HG03095 (cell line): ENCODE data around the gene CTRL.
"Not testable (repeated sequence)": the region's sequence is repeated elsewhere in the genome, so short reads cannot be mapped to it uniquely, and the experiment has no call there.

Experiments
- ATAC-seq: cut with Tn5 transposase; IDR thresholded peaks from one replicate; pipeline ENCODE4 v1.9.1; 2021; ENCODE audit warnings: moderate library complexity; ENCODE audit not compliant: unreplicated experiment

Gene CTRL

GRCh38 chr16:67931712-67932461, at the start of gene CTRL:
Gene CTRL, minus strand, starts transcription at chr16:67931862. Its CDS starts 10 bp downstream, at chr16:67931852.
- no peak for ATAC-seq

- ATAC-seq: no peak
These were observed 48.5 kb upstream of the CTRL start, which contains the start of gene DPEP3 for GRCh38 chr16:67979955-67980678. Gene DPEP3, minus strand, starts transcription at chr16:67980499. Its CDS starts 119 bp downstream, at chr16:67980380.

DNA sequence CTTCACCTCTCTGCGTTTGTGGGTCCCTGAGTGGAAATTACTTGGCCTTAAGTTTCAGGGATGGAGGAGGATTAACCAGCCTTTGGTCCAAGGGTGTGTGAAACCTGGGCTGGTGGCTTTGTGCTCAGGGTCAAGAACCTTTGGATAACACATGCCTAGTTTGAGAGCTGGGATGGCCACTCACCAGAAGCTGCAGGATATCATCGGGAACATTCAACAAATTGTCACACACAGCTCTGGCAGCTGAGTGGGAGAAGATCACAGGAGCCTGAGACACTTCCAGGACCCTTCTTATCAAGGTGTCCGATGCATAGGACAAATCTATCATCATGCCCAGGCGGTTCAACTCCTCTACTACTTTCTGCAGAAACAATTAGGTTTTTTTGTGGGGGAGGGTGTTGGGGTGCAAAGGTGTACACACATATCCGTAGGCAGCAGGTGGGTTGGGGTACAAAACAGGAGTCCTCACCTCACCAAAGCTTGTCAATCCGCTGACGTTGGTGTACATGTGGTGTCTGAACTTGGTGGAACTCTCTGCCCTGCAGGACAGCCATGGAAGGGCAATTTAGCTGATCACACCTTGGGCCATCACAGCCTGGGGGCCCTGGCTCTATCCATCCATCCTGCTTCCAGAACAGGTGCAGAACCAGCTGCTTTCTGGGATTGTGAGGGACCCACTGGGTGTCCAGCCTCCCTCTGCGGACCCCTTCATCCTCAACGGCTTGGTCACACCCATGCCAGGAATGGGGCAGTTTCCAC, 46.0 kb upstream of the CTRL start:
- no peak for ATAC-seq

GRCh38 chr16:67977005-67977404, 45.3 kb upstream of the CTRL start:
- no peak for ATAC-seq

DNA sequence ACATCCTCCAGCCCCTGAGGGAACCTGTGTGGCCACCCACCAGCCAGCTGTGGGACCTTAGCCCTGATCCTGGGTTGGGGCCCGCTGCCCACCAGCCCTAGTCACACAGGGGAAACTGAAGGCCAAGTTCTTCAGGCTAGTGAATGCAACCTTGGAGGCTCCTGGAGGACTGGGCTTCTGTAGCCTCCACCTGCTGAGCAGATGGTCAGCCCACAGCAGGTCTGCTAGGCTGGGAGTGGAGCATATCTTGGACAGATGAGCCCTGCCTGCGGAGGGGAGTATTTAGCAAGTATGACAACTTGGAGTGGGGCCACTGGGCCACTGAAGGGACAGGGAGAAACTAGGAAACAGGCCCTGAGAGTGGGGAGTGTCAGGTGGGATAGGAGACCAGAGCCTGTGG, 44.5 kb upstream of the CTRL start:
- no peak for ATAC-seq

GRCh38 chr16:67975321-67976105, 43.9 kb upstream of the CTRL start:
- ATAC-seq: no peak

- not testable (repeated sequence) for ATAC-seq
These were observed 40.6 kb upstream of the CTRL start for GRCh38 chr16:67972285-67972684.

DNA sequence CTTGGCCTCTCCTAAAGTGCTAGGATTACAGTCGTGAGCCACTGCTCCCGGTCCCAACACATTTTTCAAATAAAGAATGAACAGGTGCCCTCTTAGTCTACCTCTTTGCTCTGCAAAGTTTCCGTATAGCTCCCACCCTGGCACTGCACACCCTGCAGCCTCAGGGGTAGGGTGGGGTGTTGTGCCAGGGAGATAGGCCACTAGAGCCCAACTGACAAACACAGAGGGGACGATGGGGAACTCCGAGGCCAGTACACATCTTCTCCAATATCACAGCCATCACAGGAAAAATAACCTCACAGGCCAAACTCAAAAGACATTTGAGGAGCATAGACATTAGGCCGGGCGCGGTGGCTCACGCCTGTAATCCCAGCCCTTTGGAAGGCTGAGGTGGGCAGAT, 39.4 kb upstream of the CTRL start:
- no peak for ATAC-seq

GRCh38 chr16:67969254-67970039, 37.8 kb upstream of the CTRL start:
- no peak for ATAC-seq

DNA sequence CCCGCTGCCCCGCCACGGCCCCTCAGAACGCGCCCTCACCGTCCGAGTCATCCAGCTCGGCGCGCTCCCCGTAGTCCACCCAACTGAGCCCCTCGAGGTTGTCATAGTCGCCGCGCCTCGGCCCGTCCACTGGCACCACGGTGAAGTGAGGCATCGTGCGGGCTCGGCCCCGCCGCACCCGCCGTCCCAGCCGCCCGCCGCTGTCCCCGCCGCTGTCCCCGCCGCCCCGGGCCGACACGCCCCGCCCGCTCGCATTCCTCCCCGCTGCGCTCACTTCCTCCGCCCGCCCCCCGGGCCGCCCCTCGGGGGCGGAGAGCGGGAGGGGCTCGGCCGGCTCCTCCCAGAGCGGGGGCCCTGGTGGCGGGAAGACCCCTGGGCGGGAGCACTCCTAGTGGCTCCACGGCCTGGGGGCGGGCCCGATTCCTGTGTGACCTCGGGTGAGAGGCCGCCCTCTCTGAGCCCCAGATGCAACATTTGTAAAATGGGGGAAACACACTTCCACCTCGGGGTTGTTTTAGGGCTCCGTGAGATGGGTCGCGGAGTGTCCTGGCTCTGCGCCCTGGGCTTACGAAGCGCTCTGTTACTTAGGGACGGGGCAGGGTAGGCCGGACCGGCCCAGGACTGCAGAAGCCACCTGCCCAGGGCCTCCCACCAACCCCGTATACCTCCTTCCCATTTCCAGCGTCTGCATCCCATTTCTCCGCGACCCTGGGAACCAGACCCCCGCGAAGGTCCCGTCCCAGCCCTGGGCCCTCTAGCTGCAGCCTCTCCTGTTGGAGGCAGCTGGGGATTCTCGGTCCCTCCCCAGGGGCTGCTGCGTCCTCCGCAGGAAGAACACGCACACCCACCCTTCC, 37.0 kb upstream of the CTRL start, which contains the start of gene SLC12A4:
SLC12A4 (minus strand) TSS at position 238 of the 854 bp plus-strand sequence; CDS start at position 154, 84 bp downstream.
- ATAC-seq: peak; percentile 71

DNA sequence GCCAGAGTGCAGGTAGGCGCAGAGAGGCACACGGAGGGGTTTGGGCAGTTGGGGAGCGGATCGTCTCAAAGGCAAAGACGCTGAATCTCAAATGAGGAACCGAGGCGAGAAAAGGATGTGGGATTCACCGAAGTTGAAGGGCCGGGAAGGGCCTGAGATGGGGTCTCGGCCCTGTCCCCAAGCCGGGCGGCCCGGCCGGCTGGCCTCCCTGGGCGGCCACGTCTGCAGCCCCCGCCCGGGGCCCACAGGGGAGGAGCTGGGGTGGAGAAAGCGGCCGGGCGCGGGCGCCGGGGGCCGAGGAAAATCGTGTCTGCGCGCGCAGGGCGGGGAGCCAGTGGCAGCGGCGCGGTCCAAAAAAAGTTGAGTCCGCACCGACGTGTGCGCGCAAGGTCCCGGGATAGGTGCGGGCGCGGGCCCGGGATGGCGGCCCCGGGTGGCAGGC, 36.3 kb upstream of the CTRL start:
- ATAC-seq: peak; percentile 18

DNA sequence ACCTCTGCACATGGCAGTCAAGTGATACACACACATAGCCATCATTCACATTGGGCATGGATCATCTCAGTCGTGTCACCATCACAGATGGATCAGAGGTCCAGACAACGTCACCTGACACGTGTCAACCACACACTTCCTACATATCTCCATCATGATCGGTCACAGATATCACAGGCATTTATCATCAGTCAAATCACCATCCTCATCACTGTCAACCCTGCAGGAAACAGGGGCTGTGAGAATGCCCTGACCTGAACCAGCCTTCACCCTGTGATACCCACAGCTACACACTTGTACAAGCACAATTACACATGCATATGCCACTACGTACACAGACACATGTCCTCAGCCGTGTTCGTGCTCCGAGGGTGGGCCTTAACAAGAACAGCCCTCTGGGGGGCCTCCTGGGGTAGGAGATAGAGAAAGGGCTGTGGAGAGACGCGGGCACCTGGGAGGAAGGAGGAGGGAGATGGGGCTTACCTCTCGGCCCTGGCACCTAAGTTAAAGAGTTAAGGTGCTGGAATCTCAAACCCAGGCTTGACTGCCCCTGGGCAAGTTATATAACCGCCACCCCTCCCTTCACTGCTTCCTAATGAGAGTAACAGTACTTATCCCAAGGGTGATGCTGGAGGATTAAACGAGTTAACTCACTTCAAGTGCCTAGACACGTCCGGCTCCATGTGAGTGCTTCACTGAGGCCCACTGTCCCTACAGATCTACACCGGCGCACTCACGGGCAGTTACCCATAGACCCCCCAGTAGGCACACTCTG, 35.7 kb upstream of the CTRL start:
- ATAC-seq: no peak

- ATAC-seq: no peak
These were observed 35.0 kb upstream of the CTRL start for GRCh38 chr16:67966549-67967182.

DNA sequence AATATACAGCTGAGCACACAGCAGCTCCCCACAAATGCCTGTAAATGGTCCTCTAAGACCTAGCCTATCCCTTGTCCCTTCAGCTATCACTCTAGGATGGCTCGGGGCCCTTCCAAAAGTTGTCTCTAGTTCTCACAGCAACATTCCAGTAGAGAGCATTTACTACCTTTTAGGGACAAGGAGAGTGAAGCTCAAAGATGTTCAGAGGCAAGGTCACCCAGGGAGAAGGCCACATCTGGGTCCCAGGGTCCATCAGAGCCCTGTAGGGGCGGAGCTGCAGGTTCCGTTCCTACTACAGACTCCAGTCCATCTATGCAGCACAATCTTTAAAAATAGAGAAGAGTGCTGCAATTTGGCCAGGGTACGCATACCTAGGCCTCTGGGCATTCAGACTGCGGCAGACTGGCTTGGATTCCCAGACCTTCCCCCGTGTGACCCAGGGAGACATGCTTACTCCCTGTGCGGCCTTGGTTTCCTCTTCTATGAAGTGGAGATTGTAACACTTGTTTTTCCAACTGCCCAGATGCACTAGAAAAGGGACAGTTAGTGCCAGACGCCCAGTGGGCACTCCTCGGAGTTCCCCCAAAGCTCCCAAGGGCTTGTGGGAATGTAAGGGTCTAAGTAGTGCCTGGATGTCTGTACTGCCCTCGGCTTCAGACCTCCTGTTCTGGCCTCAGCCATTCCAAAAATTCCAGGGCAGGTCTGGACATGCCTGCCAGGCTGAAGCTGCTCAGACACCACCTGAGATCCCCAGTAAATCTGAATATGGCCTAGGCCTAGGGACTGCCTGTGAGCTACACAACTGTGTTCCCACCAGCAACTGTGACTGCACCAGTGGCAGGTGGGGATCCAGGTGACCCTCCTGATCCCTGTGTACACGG, 34.2 kb upstream of the CTRL start:
- ATAC-seq: no peak

DNA sequence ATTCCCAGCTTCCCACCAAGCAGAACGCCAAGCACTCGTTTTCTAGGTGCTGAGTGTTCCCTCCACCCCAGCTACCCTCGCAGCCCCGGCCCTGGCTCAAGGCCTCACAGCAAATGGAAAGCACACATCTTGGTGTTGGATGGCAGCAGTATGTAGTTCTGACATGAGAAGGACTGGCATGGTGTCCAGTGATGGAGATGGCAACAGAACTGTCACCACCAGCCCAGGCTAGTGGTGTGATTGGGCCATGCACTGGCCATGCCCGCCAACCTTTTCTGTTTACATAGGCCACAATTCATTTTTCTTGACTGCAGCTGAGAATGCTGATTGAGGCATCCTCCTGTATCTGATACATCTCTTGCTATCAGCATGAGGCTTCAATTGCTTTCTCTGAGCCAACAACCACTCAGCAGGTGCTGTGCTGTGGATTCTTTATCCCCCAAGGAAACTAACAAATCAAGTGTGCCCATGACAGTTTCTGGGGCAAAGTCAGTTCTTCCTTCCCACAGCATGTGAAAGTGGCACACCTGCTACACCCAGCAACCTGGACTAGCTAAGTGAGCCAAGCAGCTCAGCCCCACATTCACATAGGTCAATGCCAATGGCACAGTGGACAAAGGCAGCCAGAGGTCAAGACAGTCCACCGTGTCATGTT, 32.9 kb upstream of the CTRL start:
- ATAC-seq: no peak

GRCh38 chr16:67963662-67964321, 32.1 kb upstream of the CTRL start:
- no peak for ATAC-seq
